CD4-positive, alpha-beta T cell treated with Interleukin-17A for 4 hours (primary cell): Measurements from ENCODE around the gene SIGLECL1.
"Not testable (repeated sequence)": the region's sequence is repeated elsewhere in the genome, so short reads cannot be mapped to it uniquely, and the experiment has no call there.

ENCODE experiments used
- DNase-seq: peaks from one replicate; pipeline ENCODE4 v3.0.0-alpha.2; 2020; ENCODE audit warnings: mixed read lengths

SIGLECL1 gene

DNA sequence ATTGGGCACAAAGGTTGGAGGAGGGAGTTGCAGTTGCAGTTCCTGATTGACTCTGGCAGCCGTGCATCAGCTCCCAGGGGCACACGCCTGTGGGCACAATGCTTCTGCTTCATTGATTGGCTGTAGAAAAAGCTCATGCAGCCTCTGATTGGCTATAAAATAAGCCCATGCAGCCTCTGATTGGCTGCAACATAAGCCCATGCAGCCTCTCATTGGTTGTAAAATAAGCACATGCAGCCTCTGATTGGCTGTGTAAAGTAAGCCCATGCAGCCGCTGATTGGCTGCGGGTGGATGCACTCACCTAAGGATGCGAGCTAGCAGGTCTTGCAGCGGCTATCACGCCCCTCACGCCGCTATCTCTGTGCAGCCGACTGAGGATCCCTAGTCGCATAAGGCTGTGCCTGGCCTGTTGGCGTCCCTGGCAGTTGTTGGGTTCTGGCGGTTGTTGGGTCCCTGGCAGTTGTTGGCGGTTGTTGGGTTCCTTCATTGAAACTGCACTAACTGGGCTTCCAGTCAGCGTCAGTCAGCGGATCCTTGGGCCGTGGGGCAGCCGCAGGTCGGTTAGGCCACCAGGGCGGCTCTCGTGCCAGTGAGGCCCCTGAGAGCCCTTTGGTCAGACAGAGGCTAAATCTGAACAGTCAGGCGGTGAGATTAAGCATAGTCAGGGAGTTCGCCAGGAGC lies at the start of gene SIGLECL1:
Gene SIGLECL1 (plus strand): TSS at position 295 of the 682 bp plus-strand sequence. CDS start 12,993 bp downstream, outside the sequence.
- no peak for DNase-seq

DNA sequence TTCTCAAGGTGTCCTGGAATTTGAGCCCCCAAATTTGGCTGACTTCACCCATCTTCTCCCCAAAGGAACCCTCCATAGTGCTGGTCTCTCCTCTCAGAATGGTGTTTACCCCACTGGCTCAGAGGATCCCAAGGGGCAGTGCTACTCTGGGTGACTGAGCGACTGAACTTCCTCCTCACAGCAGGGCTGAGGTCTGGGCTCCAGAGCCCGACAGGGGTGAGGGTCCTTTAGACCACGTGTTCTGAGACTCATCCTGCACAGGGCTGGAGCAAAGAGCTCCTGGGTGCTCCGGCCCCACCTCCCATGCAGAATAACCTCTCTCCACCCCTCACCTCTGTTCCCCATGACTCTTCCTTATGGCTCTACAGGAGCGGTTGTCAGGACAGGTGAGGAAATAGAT lies 49.2 kb upstream of the SIGLECL1 start:
- DNase-seq, result no peak

DNA sequence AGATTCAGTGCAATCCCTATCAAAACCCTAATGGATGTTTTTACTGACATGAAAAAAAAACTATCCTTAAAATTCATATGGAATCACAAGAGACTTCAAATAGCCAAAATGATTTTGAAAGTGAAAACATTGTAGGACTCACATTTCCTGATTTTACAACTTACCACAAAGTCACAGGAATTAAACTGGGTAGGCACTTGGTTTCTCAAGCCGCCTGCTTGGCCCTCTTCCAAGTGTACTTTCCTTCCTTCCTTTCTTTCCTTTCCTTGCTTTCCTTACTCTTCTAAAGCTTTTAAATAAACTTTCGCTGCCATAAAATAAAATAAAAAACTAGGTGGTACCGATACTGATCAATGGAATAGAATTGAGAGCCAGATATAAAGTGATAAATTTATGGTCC lies 47.0 kb upstream of the SIGLECL1 start:
- DNase-seq, result no peak

DNA sequence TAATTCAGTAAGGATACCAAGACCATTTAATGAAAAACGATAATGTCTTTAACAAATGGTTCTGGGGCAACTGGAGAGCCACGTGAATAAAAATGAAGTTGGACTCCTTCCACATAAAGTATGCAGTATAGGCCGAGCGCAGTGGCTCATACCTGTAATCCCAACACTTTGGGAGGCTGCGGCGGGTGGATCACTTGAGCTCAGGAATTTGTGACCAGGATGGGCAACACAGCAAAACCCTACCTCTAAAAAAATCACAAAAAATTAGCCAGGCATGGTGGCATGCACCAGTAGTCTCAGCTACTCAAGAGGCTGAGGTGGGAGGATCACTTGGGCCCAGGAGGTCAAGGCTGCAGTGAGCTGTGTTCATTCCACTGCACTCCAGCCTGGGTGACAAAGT lies 46.6 kb upstream of the SIGLECL1 start:
- no peak for DNase-seq

DNA sequence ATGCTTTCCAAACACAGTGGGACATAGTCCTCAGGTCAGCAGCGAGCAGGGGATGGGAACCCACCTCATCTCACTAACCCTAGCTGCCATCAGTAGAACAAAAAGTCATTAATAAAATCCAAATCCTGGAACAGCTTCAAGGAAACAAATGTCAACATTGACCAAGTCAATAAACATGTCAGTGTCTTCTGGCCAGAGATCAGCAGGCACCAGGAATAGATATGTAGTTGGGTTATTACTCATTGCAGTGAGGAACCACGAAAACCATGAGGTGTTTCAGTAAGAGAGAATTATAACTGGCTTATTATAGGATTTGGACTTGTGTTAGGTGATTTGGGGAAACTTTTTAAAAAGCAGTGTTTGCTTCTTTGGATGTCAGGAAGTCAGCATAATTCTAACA lies 43.1 kb upstream of the SIGLECL1 start:
- no peak for DNase-seq

DNA sequence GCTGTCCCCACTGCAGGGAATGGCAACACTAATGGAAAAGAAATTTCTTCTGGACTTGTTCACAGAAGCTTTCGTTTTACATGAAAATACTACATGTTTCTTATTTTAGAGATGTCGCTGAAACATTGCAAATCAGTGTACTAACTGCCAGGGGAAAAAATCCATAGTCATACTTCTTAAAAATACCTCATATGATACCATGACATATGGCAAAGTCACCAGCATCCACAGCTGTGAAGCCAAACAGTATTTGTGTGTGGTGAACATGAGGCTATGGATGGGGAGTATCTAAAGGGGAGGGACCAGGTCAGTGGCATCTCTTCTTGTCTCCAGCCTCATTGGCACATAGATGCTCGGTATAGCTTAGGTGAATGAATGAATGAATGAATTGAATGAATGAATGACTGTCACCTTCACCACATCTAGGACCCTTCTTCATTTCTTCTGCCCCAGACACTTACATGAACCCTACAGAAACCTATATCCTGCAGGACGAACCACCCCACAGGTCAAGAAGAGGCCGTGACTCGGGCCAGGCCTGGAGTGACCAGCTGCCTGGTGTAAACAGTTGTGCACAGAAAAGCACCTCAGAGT lies 40.6 kb upstream of the SIGLECL1 start:
- DNase-seq, result no peak

DNA sequence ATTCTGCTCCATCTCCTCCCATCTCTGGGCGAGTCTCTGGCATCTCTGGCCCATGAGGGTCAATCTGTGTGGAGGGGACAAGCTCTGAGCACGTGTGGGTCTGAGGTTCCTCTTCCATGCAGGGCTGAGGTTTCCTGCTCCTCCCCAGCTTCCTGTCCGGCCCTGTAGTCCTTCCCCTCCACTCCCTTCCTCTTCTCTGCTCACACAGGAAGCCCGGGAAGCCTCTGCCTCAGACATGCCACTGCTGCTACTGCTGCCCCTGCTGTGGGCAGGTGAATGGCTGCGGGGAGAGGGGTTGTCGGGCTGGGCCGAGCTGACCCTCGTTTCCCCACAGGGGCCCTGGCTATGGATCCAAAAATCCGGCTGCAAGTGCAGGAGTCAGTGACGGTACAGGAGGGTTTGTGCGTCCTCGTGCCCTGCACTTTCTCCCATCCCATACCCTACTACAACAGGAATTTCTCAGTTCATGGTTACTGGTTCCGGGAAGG lies 40.0 kb upstream of the SIGLECL1 start:
- DNase-seq, result not testable (repeated sequence)

DNA sequence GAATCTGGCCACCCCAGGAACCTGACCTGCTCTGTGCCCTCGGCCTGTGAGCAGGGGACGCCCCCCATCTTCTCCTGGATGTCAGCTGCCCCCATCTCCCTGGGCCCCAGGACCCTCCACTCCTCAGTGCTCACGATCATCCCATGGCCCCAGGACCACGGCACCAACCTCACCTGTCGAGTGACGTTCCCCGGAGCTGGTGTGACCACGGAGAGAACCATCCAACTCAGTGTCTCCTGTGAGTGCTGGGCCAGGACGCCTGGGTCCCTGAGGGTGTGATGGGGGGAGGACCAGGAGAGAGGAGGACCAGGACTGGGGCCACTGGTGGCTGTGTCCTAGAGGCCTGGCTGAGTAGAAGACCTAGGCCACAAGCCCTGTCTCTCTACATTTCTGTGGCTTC lies 39.0 kb upstream of the SIGLECL1 start:
- DNase-seq, result no peak

DNA sequence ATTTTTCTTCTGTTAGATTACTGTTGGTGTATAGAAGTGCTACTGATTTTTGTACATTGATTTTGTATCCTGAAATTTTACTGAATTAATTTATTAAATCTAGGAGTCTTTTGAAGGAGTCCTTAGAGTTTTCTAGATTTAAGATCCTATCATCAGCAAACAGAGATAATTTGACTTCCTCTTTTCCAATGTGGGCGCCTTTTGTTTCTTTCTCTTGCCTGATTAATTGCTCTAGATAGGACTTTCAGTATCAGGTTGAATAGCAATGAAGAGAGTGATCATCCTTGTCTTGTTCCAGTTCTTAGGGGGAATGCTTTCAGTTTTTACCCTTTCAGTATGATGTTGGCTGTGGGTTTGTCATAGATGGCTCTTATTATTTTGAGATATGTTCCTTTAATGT lies 31.6 kb upstream of the SIGLECL1 start:
- no peak for DNase-seq

DNA sequence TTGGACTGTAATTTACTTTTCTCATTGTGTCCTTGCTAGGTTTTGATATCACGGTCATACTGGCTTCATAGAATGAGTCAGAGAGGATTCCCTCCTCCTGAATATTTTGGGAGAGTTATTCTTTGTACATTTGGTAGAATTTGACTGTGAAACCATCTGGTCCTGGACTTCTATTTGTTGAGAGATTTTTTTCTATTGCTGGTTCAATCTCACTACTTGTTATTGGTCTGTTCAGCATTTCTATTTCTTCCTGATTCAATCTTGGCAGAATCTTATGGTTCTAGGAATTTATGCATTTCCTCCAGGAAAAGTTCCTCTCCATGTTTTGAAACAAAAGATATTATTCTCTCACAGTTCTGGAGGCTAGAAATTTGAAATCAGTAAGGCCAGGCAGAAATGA lies 30.9 kb upstream of the SIGLECL1 start:
- no peak for DNase-seq

DNA sequence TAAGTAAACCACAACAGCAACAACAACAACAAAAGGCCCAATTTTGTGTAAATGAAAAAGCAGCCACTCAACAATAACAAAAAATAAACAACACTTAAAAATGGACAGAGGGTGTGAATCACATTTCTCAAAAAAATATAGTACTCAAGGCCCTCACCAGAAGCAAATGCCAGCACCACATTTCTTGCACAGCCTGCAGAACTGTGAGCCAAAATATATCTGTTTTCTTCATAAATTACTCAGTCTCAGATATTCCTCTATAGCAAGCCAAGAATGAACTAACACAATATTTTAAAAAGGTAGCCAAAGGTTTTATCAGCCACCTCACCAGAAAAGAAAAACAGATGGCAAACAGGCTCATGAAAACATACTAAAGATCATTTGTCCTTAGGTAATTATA lies 29.9 kb upstream of the SIGLECL1 start:
- DNase-seq, result no peak

DNA sequence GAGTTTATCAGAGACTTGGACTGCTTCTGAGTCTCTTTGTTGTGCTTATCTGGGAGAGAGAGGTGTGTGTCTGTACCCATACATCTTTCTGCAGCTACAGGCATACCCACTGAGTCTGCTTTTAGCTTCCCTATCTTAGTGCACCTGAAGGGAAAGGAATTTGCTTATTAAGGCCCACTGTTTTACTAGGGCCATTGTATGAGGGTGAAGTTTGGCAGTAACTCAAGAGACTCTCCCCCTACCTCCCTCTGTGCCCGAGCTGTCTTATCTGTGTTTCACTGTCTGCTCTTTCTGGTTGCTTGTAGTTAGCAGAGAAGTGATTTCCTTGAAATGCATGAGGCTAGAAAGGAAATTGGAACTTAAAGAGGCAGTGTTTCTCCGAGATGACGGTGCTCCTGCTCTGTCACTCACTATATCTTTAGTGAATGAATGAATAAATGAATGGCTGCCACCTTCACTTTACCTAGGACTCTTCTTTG lies 26.7 kb upstream of the SIGLECL1 start:
- DNase-seq, result no peak

DNA sequence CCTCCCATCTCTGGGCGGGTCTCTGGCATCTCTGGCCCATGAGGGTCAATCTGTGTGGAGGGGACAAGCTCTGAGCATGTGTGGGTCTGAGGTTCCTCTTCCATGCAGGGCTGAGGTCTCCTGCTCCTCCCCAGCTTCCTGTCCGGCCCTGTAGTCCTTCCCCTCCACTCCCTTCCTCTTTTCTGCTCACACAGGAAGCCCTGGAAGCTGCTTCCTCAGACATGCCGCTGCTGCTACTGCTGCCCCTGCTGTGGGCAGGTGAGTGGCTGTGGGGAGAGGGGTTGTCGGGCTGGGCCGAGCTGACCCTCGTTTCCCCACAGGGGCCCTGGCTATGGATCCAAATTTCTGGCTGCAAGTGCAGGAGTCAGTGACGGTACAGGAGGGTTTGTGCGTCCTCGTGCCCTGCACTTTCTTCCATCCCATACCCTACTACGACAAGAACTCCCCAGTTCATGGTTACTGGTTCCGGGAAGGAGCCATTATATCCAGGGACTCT lies 25.9 kb upstream of the SIGLECL1 start, which contains the start of gene CD33:
Gene CD33 (plus strand): TSS at position 183 of the 496 bp plus-strand sequence. CDS start 39 bp downstream, at position 222.
- not testable (repeated sequence) for DNase-seq

DNA sequence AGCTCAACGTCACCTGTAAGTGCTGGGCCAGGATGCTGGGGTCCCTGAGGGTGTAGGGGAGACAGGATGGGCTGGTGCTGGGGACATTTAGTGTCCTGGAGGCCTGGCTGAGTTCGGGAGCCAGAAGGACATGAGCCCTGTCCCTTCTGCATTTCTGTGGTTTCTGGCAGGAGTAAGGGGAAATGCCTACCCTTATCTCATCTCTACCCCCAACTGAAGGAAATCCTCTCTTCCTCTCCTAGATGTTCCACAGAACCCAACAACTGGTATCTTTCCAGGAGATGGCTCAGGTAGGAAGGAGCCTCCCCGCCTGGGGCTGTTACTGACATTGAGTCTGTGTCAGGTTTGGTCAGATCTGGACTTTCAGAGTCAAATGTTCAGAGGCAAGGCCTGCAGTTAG lies 24.8 kb upstream of the SIGLECL1 start:
- no peak for DNase-seq

DNA sequence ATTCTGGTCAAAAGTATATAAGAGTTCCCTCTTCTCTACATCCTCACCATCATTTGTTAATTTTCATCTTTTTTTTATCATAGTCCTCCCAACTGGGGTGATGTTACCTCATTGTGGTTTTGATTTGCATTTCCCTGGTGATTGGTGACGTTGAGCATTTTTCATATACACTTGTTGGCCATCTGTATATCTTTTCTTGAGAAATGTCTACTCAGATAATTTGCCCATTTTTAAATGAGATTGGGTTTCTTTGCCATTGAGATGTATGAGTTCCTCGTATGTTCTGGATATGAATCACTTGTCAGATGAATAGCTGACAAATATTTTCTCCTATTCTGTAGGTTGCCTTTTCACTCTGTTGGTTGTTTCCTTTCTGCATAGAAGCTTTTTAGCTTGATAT lies 23.6 kb upstream of the SIGLECL1 start:
- DNase-seq, result no peak

DNA sequence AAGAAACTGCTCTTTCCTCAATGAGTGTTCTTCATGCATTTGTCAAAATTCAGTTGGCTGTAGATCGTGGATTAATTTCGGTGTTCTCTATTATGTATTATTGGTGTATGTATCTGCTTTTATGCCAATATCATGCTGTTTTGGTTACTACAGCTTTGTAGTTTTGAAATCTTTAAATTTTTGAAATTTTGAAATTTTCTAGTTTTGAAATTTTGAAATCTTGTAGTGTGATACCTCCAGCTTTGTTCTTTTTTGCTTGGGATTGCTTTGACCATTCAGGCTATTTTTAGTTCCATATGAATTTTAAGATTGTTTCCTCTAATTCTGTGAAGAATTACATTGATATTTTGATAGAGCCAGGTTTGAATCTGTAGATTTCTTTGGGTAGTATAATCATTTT lies 22.9 kb upstream of the SIGLECL1 start:
- no peak for DNase-seq

DNA sequence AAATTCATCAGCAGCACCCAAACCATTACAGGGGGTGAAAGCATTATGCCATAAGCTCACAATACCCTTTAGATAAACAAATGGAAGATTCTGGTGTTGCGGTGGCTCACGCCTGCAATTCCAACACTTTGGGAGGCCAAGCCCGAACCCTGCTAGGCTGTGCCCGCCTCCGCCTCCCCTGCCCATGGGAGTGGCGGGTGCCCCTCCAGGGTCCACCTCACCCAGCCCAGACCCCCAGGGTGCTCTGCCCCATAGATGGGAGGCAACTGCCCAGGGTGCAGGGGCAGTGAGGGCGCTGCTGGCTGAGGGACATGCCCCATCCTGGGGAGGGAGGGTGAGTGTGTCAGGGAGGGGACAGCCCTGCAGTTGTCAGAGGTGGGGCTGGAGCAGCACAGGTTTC lies 10.0 kb upstream of the SIGLECL1 start:
- DNase-seq, result no peak

DNA sequence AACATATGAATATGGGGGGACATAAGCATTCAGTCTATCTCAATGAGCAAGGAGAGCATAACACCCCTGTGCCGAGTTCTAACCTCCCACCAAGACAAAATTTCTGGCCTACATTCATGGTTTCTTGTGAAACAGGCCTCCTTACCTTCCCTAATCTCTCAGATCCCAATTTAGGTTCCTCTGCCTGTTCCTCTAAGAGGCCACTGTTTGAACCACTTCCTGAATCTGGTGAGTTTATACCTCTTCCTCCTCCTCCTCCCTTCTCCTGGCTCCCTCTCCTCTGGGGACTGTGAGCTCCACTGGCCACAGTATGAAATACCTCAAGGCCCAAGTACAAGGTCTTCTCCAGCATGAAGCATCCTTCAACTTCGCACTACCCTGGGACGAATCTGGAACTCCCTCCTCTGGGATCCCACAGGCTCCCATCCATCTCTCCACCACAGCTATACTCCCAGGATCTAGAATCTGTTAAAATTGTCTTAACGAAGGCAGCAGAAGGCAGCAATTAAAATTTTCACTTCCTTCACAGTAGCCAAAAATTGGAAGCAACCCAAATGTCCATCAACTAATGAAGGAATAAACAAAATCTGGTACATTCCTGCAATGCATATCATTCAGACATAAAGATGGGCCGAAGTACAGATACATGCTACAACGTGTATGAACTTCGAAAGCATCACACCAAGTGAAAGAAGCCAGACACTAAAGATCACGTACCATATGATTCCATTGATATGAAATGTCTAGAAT lies 7.8 kb upstream of the SIGLECL1 start:
- no peak for DNase-seq

DNA sequence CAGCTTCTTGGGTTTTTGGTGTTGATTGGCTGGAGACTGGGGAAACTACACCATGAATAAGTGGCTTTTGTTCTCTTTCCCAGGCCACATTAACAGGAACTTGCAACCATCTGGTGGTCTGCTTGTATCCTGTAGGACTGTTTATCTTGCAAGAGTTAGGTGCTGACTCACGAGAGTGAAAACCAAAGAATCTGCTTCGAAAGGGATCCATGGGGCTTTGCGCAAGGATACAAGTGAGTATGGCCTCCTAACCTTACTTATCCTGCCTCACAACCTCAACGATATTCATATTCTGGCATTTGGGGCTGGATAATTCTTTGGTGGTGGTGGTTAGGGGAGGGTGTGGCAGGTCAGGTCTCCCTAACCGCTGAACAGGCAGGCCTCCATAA lies 4.7 kb upstream of the SIGLECL1 start:
- DNase-seq, result no peak

DNA sequence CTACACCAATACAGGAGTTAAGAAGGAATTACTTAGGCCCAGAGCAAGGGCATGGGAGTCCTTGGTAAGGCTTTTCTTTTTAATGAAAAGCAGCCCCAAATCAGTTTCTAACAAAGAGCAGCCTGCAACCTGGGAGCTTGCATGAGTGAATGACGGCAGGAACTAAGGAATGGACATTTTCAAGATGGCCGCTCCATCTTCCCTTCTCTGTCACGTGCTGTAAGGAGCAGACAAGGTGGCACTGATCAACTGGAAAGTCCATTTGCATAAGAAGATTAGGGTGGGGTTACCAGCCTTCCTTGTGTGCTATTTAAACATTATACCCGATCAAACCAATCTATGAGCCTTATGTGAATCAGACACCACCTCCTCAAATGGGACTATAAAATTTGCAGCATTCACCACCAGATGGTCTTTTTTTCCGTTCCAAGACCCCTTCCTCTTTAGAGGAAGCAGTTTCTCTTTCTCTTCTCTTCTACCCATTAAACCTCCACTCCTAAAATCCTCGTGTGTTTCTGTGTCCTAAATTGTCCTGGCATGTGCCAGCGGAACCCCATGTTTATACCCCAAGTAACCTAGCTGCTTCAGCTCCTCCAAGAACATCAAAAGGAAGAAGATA lies 2.8 kb upstream of the SIGLECL1 start:
- DNase-seq, result no peak

DNA sequence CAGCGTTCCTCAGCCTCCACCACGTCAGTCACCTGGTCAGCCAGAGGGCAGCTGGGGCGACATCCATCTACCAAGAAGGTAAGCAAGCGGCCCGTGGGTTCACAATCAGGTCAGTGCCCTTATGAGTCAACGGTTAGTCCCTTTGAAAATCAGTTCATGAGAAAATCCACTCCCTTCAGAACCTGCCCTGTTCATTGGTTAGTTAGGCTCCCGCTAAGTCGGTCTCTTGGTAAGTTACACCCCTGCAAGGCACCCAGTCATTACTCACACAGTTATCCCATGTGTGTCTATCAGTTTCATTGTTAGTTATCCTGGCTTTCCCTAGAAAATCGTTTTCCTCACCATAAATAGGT lies 564 bp downstream of the SIGLECL1 start:
- no peak for DNase-seq

DNA sequence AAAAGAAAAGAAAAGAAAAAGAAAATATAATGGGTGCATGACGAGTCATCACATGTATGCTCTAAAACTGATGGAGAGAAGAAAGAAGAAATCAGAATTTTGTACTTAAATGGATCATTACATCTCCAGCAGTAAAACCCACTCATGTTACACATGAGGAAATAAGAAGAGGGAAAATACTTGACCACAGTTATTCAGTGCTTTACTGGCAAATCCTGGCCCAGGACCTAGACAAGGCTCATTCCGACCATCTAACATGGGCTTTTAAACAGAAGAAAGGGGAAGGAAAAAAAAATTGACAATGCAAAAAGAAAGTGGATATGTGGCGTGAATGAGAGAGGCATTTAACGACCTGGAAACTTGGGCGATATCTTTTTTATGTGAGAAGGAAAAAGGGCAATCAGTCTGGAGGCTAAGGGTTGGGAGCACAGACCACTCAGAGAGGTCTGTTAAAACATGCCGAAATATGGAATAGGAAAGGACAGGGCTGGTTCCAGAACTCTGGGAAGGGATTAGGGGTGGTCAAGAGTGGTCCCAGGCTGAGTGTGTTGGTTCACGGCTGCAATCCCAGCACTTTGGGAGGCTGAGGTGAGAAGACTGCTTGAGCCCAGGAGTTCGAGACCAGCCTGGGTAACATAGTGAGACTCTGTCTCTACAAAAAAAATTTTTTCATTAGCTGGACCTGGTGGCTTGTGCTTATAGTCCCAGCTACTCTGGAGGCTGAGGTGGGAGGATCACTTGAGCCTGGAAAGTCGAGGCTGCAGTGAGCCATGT lies 1.6 kb downstream of the SIGLECL1 start:
- no peak for DNase-seq
